Renal cortex interstitium (tissue), 11 donors: Measurements from ENCODE around the gene RFXAP. TPM values are rescaled to one million over a fixed set of nuclear protein-coding genes. Genes with fewer than 3 reads are reported as not detected.
A peak's percentile ranks its signal among the peaks of the same experiment; 100 is the strongest.

Experiments
- DNase-seq, 11 donors: peaks; one replicate each; pipeline ENCODE4 v3.0.0-alpha.2; 2013; ENCODE audit warnings: low read depth in 9 of 11, low spot score in 4 of 11; ENCODE audit errors: extremely low read depth in 1 of 11
- polyA plus RNA-seq, 3 donors: library from polyadenylated mRNA; unstranded; fragments of 120-200 nt; gene quantifications; one replicate each; pipeline ENCODE4 v1.2.1, GENCODE V29; 2013; ENCODE audit not compliant: insufficient read length in 3 of 3

RFXAP gene
- polyA plus RNA-seq, 3 donors = 12.7 to 19.5 (median 13.5) TPM

GRCh38 chr13:36850790-36851438 lies 31.9 kb downstream of the RFXAP start:
- DNase-seq = no peak

GRCh38 chr13:36857253-36857652 lies 38.2 kb downstream of the RFXAP start:
- DNase-seq = no peak

- DNase-seq = peak; percentile 23 to 53 (median 43)
Observed at GRCh38 chr13:36858290-36858689, 39.3 kb downstream of the RFXAP start.

- no peak for DNase-seq
Observed at GRCh38 chr13:36859259-36859658, 40.2 kb downstream of the RFXAP start.

- DNase-seq = no peak
Observed at GRCh38 chr13:36862002-36862685, 43.1 kb downstream of the RFXAP start.

GRCh38 chr13:36862722-36863121 lies 43.7 kb downstream of the RFXAP start:
- no peak for DNase-seq

- DNase-seq = no peak
Observed at GRCh38 chr13:36865265-36865664, 46.2 kb downstream of the RFXAP start.

- no peak for DNase-seq
Observed at GRCh38 chr13:36866232-36866631, 47.2 kb downstream of the RFXAP start.

- DNase-seq = no peak
Observed at GRCh38 chr13:36870050-36870692, 51.1 kb downstream of the RFXAP start.

GRCh38 chr13:36872621-36873020 lies 53.6 kb downstream of the RFXAP start:
- DNase-seq = no peak

GRCh38 chr13:36875431-36875830 lies 56.4 kb downstream of the RFXAP start:
- no peak for DNase-seq

- no peak for DNase-seq
Observed at GRCh38 chr13:36875961-36876360, 56.9 kb downstream of the RFXAP start.

Other genes with a start within 250 kb of the RFXAP start
- gene SERTM1, start 145.2 kb upstream of the RFXAP start, polyA plus RNA-seq = under 1 TPM; 0.45 to 0.53 (median 0.50) TPM
- 10 to 100 TPM; 28.5 to 34.6 (median 33.3) TPM for gene SMAD9, start 101.0 kb downstream of the RFXAP start, polyA plus RNA-seq
- 10 to 100 TPM; 55.8 to 65.3 (median 56.8) TPM for gene ALG5, start 180.1 kb downstream of the RFXAP start, polyA plus RNA-seq
- gene EXOSC8, start 181.6 kb downstream of the RFXAP start, polyA plus RNA-seq = 10 to 100 TPM; 59.8 to 75.1 (median 69.1) TPM
- 100 to 1,000 TPM in 1 of 3 donors, 10 to 100 TPM in 2; 87.0 to 109 (median 99.4) TPM for gene SUPT20H, start 240.5 kb downstream of the RFXAP start, polyA plus RNA-seq